GM06990 (cell line): ENCODE results near the gene GPR156.

Experiments
- DNase-seq: peaks from one replicate; pipeline ENCODE4 v3.0.0-alpha.2; 2011; ENCODE audit not compliant: insufficient read length; ENCODE audit errors: extremely low read depth
- H3K27me3 ChIP-seq: replicated peaks from 2 replicates; pipeline ENCODE4 v1.6.0; 2011; ENCODE audit warnings: low read length; ENCODE audit not compliant: control insufficient read depth, insufficient read depth
- H3K36me3 ChIP-seq: 2 replicates; pipeline ENCODE4 v1.5.1; 2011; ENCODE audit warnings: low read length; ENCODE audit not compliant: control insufficient read depth, insufficient read depth
- H3K4me3 ChIP-seq: replicated peaks from 2 replicates; pipeline ENCODE4 v1.5.1; 2011; ENCODE audit warnings: low read depth, mild to moderate bottlenecking, control low read depth, low read length
- TF ChIP-seq, protein P1 (sequence below): IDR thresholded peaks from 2 replicates; pipeline ENCODE4 v1.5.1; 2011; ENCODE audit warnings: low read length, control low read depth, mild to moderate bottlenecking, inconsistent platforms; ENCODE audit not compliant: insufficient read depth, poor library complexity, severe bottlenecking

The GPR156 gene

DNA sequence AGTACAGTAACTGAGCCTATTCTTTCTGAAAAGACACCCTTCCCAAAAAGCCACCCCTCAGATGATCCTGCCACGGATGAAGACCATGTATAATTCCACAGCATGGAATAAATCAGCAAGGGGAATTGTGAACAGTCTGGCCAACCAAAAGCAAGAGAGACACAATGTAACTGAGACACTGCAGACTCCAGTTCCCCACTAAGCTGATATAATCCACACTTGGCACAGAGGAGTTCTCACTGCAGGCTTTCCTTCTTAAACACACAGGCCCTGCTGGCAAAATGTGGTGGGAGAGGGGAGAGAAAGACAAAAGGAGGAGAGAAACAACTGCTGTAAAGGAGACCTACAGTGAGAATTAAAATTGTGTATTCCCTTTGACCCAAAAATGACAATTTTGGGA lies 12.7 kb downstream of the GPR156 start:
- H3K27me3 ChIP-seq, result no peaks in the 10 kb centered on the region; the same call in 1 of the 2 replicates
- no peaks in the 10 kb centered on the region for H3K36me3 ChIP-seq
- DNase-seq, result no peak
- no peak overlapping the region for H3K4me3 ChIP-seq
- TF ChIP-seq, protein P1, sequence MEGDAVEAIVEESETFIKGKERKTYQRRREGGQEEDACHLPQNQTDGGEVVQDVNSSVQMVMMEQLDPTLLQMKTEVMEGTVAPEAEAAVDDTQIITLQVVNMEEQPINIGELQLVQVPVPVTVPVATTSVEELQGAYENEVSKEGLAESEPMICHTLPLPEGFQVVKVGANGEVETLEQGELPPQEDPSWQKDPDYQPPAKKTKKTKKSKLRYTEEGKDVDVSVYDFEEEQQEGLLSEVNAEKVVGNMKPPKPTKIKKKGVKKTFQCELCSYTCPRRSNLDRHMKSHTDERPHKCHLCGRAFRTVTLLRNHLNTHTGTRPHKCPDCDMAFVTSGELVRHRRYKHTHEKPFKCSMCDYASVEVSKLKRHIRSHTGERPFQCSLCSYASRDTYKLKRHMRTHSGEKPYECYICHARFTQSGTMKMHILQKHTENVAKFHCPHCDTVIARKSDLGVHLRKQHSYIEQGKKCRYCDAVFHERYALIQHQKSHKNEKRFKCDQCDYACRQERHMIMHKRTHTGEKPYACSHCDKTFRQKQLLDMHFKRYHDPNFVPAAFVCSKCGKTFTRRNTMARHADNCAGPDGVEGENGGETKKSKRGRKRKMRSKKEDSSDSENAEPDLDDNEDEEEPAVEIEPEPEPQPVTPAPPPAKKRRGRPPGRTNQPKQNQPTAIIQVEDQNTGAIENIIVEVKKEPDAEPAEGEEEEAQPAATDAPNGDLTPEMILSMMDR, result no peak

DNA sequence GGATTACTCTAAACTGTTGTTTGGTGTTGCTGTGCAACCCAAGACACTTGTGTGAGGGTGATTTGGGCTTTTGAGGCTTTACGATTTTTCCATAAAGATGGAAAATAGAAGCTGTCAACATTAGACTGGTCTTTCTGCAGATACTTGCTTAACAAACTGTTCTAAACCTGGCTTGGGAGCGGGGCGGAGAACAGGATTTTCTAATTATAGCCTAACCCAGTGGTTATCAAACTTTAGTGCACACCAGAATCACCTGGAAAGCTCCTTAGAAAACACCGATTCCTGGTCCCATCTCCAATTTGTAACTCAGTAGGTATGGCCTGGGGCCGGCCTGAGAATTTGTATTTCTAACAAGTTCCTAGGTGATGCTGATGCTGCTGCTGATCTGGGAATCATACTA lies 19.0 kb downstream of the GPR156 start:
- H3K4me3 ChIP-seq, result no peak overlapping the region
- TF ChIP-seq, protein P1, result no peak
- no peaks in the 10 kb centered on the region; the same call in 1 of the 2 replicates for H3K27me3 ChIP-seq
- H3K36me3 ChIP-seq, result no peaks in the 10 kb centered on the region
- no peak for DNase-seq

DNA sequence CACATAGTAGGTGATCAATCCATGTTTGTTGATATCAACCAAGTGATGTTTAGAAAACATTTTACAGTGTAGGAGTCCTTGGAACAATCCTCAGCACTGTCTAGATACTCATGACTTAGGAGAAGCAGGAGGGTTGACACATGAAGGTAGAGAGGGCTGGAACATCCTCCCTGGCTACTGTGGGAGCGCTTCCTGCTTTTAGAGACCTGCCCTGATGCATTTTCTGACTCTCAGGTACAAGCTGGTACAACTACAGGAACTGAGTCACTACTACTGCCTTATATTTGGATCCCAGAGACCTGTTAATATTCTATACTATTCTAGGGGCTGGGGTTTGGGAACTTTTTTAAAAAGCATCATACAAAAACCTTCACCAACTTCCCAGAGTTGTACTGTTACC lies 20.1 kb downstream of the GPR156 start:
- Histone ChIP-seq H3K27me3 (no peaks in the 10 kb centered on the region; the same call in 1 of the 2 replicates), H3K4me3 (no peak overlapping the region), H3K36me3 (no peaks in the 10 kb centered on the region)
- TF ChIP-seq, protein P1, result no peak
- DNase-seq, result no peak

DNA sequence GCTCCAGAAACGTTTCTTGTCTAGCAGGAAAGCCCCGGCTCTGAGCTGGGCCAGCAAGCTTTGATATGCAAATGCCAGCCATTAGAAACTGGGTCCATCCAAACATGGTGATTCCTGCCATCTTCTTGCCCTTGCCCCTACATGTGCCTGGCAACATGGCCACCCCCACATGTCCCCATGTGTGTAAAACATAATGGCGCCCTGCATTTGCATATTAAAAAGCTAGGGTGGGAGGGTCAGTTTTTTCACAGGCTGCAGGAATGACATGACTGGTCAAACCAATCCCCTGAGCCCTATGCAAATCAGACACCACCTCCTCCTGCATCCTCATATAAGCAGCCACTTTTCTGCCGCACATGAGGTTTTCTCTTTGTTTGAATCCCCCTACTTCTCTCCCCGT lies 21.2 kb downstream of the GPR156 start:
- H3K27me3 ChIP-seq, result no peaks in the 10 kb centered on the region
- H3K4me3 ChIP-seq, result no peak overlapping the region
- no peak for DNase-seq
- H3K36me3 ChIP-seq, result no peaks in the 10 kb centered on the region
- TF ChIP-seq, protein P1, result no peak

DNA sequence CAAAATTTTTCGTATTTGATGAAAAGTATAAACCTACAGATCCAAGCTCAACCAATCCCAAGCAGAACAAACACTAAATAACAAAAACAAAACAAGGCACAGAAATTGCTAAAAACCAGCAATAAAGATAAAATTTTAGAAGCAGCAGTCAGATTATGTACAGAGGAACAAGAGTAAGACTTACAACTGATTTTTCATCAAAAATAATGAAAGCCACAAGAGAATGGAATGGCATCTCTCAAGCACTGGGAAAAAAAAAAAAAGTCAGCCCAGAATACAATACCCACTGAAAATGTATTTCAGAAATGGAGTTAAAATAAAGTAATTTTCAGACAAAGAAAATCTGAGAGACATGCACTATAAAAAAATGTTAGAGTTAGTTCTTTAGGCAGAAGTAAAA lies 27.0 kb downstream of the GPR156 start:
- H3K27me3 ChIP-seq, result no peaks in the 10 kb centered on the region
- no peak for DNase-seq
- TF ChIP-seq, protein P1, result no peak
- H3K4me3 ChIP-seq, result no peak overlapping the region
- H3K36me3 ChIP-seq, result no peaks in the 10 kb centered on the region

DNA sequence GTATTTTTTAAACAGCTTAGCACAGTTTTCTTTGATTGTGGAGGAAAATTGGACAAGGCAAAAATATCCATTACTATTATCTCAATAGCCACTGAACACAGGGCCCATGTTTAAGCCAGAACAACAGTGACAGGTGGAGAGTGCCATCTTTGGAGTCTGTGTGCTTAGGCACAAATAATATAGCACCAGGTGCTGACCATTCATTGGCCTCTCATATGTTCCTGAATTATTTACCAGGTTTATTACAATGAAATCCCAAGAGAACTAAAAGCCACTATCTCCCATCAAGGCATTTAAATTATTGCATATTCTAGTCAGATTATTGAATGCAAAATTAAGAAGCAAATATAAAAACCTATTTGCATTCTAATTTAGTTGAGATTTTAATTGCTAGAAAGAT lies 39.6 kb downstream of the GPR156 start:
- Histone ChIP-seq H3K36me3 (no peaks in the 10 kb centered on the region), H3K27me3 (no peaks in the 10 kb centered on the region), H3K4me3 (no peak overlapping the region)
- no peak for DNase-seq
- TF ChIP-seq, protein P1, result no peak
